Fibroblast of the aortic adventitia (primary cell): ENCODE data around the gene GPATCH1. TPM values are rescaled to one million over a fixed set of nuclear protein-coding genes. Genes with fewer than 3 reads are reported as not detected.

Experiments used
- DNase-seq: peaks from one replicate; pipeline ENCODE4 v3.0.0-alpha.2; 2010; ENCODE audit warnings: low read depth
- H3K4me3 ChIP-seq: 2 replicates; pipeline ENCODE4 v1.5.1; 2011; ENCODE audit warnings: low read depth, mild to moderate bottlenecking, control low read depth, low read length, moderate library complexity
- CTCF ChIP-seq: IDR thresholded peaks from 2 replicates; pipeline ENCODE4 v1.5.1; 2011; ENCODE audit warnings: mild to moderate bottlenecking, low read length, control low read depth, inconsistent platforms; ENCODE audit not compliant: insufficient read depth
- total RNA-seq: library from RNA; depleted of rRNA; stranded (reverse); fragments of >200 nt; gene quantifications from 2 replicates; pipeline ENCODE4 v1.2.3, GENCODE V29; 2012; ENCODE audit warnings: low replicate concordance

The GPATCH1 gene
- total RNA-seq, 1 donor, result 7.8 TPM

DNA sequence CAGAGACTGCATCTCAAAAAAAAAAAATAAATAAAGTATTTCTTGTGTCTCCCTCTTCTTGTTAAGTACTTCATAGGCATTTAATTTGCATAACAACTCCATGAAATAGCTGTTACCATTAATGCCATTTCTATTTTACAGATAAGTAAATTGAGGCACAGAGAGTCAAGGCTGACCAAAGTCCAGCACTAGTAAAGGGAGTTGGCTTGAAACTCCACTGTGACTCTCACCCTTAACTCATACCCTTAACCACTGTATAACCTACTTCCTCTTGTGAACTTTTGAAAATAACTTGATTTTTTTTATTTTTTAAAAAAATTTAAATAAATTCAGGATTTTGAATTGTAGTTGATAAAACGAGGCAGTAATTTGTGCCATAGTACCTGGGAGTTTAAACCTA lies 6.0 kb downstream of the GPATCH1 start:
- no peak overlapping the region for H3K4me3 ChIP-seq
- no peak for DNase-seq
- no peak for TF ChIP-seq CTCF

- TF ChIP-seq CTCF, result no peak
- H3K4me3 ChIP-seq, result no peak overlapping the region
- DNase-seq, result no peak
Observed at GRCh38 chr19:33089010-33089409, 8.0 kb downstream of the GPATCH1 start.

- no peak for TF ChIP-seq CTCF
- no peak for DNase-seq
- no peak overlapping the region for H3K4me3 ChIP-seq
Observed at GRCh38 chr19:33090179-33090578, 9.2 kb downstream of the GPATCH1 start.

DNA sequence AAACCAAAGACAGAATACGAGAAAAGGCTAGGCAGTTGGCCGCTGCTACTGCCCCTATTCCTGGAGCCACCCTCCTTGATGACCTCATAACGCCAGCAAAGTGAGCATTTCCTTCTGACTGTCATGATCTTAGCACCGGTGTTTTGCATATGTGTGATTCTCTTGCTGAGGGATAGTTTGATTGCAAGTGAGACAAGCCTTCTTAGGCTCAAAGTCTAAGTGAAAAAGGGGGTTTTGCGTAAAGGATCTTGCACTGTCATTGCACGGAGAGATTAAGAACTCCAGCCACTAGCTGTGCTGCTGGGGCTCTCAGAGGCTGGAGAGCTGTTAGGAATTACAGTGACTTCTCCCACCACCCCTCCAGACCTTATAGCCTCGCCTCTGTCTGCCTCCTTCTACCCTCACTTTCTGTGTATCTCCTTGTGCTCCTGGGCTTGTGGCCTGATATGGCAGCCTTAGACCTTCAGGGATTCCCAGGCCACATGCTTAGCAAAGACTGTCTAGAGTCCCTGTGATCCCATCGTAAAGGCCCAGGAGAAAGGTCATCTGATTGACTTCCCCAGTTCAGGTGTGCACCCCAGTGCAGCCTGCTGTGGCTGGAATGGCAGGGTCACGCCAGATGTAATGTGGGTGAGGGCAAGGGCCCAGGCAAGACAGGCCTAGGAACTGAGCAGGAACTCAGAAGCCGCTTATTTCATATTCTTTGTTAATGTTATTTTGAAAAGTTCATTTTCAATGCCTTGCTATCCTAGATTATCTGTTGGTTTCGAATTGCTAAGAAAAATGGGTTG lies 12.6 kb downstream of the GPATCH1 start:
- TF ChIP-seq CTCF, result no peak
- DNase-seq, result no peak
- no peak overlapping the region for H3K4me3 ChIP-seq

DNA sequence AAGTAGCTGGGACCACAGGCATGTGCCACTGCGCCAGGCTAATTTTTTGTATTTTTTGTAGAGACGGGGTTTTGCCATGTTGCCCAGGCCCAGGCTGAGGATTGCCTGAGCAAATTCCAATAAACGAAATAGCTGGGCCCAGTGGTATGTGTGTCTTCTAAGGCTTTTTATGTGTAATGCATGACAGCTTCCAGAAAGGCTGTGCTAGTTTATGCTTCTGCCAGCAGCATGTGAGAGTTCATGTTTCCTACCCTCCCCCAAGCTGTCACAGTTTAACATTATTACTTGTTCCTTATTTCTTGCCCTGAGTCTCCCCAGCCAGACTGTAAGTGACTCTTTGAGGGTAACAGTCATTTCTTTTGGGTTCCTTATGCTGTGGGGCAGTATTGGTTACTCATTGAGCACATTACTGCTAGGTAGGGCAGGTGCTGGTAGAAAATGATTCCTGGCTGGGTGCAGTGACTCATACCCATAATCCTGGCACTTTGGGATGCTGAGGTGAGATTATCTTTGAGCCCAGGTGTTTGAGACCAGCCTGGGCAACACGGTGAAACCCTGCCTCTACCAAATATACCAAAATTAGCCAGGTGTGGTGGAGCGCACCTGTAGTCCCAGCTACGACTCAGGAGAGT lies 13.6 kb downstream of the GPATCH1 start:
- H3K4me3 ChIP-seq, result no peak overlapping the region
- DNase-seq, result no peak
- TF ChIP-seq CTCF, result no peak

- no peak for DNase-seq
- H3K4me3 ChIP-seq, result no peak overlapping the region
- no peak for TF ChIP-seq CTCF
Observed at GRCh38 chr19:33096005-33096404, 15.0 kb downstream of the GPATCH1 start.

GRCh38 chr19:33098055-33098534 lies 17.1 kb downstream of the GPATCH1 start:
- no peak for TF ChIP-seq CTCF
- DNase-seq, result no peak
- no peak overlapping the region for H3K4me3 ChIP-seq
